DOHH2 (cell line): ENCODE results near the gene CNTF.

Experiments
- H3F3A ChIP-seq: fragments of 200-600 bp; sonication (generic), shearing (Covaris generic); 2 replicates; pipeline ENCODE4 v1.6.0; 2016; ENCODE audit warnings: antibody characterized with exemption, mild to moderate bottlenecking; ENCODE audit not compliant: control insufficient read depth, insufficient read depth
- H3K27ac ChIP-seq: fragments of 200-600 bp; sonication (generic); 2 replicates; pipeline ENCODE4 v1.5.1; 2014; ENCODE audit warnings: low read depth, mild to moderate bottlenecking, low read length, moderate library complexity
- H3K27me3 ChIP-seq: fragments of 200-600 bp; sonication (generic); 2 replicates; pipeline ENCODE4 v1.6.1; 2014; ENCODE audit warnings: mild to moderate bottlenecking, low read length, mixed read lengths; ENCODE audit not compliant: control insufficient read depth
- H3K36me3 ChIP-seq: fragments of 200-600 bp; sonication (generic); 2 replicates; pipeline ENCODE4 v1.6.1; 2014; ENCODE audit warnings: mild to moderate bottlenecking, low read length, moderate library complexity, mixed read lengths; ENCODE audit not compliant: control insufficient read depth
- H3K4me1 ChIP-seq: fragments of 200-600 bp; sonication (generic); 2 replicates; pipeline ENCODE4 v1.6.1; 2014; ENCODE audit warnings: mild to moderate bottlenecking, low read length, mixed read lengths; ENCODE audit not compliant: control insufficient read depth
- H3K4me2 ChIP-seq: fragments of 200-600 bp; sonication (generic); 2 replicates; pipeline ENCODE4 v1.6.0; 2014; ENCODE audit warnings: mild to moderate bottlenecking, low read length, moderate library complexity
- H3K4me3 ChIP-seq: fragments of 200-600 bp; sonication (generic); 2 replicates; pipeline ENCODE4 v1.5.1; 2014; ENCODE audit warnings: mild to moderate bottlenecking, low read length, mixed read lengths
- H3K79me2 ChIP-seq: fragments of 200-600 bp; sonication (generic); 2 replicates; pipeline ENCODE4 v1.6.1; 2014; ENCODE audit warnings: mild to moderate bottlenecking, low read length, mixed read lengths; ENCODE audit not compliant: control insufficient read depth
- H3K9me2 ChIP-seq: fragments of 200-600 bp; sonication (generic); replicated peaks from 2 replicates; pipeline ENCODE4 v1.6.1; 2014; ENCODE audit warnings: mild to moderate bottlenecking, low read length, mixed read lengths; ENCODE audit not compliant: control insufficient read depth
- H3K9me3 ChIP-seq: fragments of 200-600 bp; sonication (generic); 2 replicates; pipeline ENCODE4 v1.6.1; 2014; ENCODE audit warnings: antibody characterized with exemption, low read length, mixed read lengths; ENCODE audit not compliant: control insufficient read depth, insufficient read depth
- H4K20me1 ChIP-seq: fragments of 200-600 bp; sonication (generic); 2 replicates; pipeline ENCODE4 v1.6.0; 2014; ENCODE audit warnings: low read depth, mild to moderate bottlenecking, antibody characterized with exemption, low read length, moderate library complexity; ENCODE audit not compliant: control insufficient read depth, insufficient read depth
- CTCF ChIP-seq: fragments of 200-600 bp; sonication (generic); IDR thresholded peaks from one replicate; pipeline ENCODE4 v1.5.1; 2014; ENCODE audit warnings: antibody characterized with exemption, mild to moderate bottlenecking, low read depth, low read length; ENCODE audit not compliant: poor library complexity, severe bottlenecking
- EZH2phosphoT487 ChIP-seq: fragments of 200-600 bp; sonication (generic); IDR thresholded peaks from 2 replicates; pipeline ENCODE4 v1.6.1; 2017; ENCODE audit warnings: borderline replicate concordance, mild to moderate bottlenecking, antibody characterized with exemption, low read length, moderate library complexity, mixed read lengths

The CNTF gene

GRCh38 chr11:58650496-58650895, 28.0 kb downstream of the CNTF start:
- Histone ChIP-seq H3K4me1 (peaks cover 40% of the 10 kb centered on the region), H3K9me3 (peaks cover 12% of the 10 kb centered on the region), H3K36me3 (no peaks in the 10 kb centered on the region), H3K79me2 (no peaks in the 10 kb centered on the region), H3K27ac (no peak overlapping the region), H3K4me3 (0 out of 2 replicates have a peak overlapping the region, but pooled peaks have one; percentile 3), H4K20me1 (no peaks in the 10 kb centered on the region), H3K27me3 (no peaks in the 10 kb centered on the region), H3K4me2 (peak overlapping the region; percentile 44), H3K9me2 (no peaks in the 10 kb centered on the region), H3F3A (no peaks in the 10 kb centered on the region)
- no peak for TF ChIP-seq EZH2phosphoT487
- TF ChIP-seq CTCF, result no peak

- no peak overlapping the region for H3K4me3 ChIP-seq
- no peaks in the 10 kb centered on the region for H3K27me3 ChIP-seq
- H3K9me2 ChIP-seq, result no peaks in the 10 kb centered on the region
- no peaks in the 10 kb centered on the region for H3K36me3 ChIP-seq
- no peaks in the 10 kb centered on the region for H3K79me2 ChIP-seq
- H3K4me1 ChIP-seq, result peaks cover 27% of the 10 kb centered on the region
- no peak overlapping the region for H3K4me2 ChIP-seq
- H3F3A ChIP-seq, result no peaks in the 10 kb centered on the region
- TF ChIP-seq CTCF, result no peak
- TF ChIP-seq EZH2phosphoT487, result no peak
- H3K27ac ChIP-seq, result no peak overlapping the region
- H3K9me3 ChIP-seq, result no peaks in the 10 kb centered on the region
- H4K20me1 ChIP-seq, result no peaks in the 10 kb centered on the region
Observed at GRCh38 chr11:58652726-58653280, 30.3 kb downstream of the CNTF start.

GRCh38 chr11:58654079-58654907, 31.8 kb downstream of the CNTF start:
- Histone ChIP-seq H3K79me2 (no peaks in the 10 kb centered on the region), H3K9me3 (no peaks in the 10 kb centered on the region), H3K27me3 (no peaks in the 10 kb centered on the region), H4K20me1 (no peaks in the 10 kb centered on the region), H3K27ac (no peak overlapping the region), H3K4me3 (no peak overlapping the region), H3K4me1 (peaks cover 23% of the 10 kb centered on the region), H3F3A (no peaks in the 10 kb centered on the region), H3K4me2 (0 out of 2 replicates have a peak overlapping the region, but pooled peaks have one; percentile 1), H3K36me3 (no peaks in the 10 kb centered on the region), H3K9me2 (no peaks in the 10 kb centered on the region)
- TF ChIP-seq EZH2phosphoT487 (no peak), CTCF (peak; percentile 94)
